B cell (primary cell): Measurements from ENCODE around the gene MAPKAP1. TPM values are rescaled to one million over a fixed set of nuclear protein-coding genes. Genes with fewer than 3 reads are reported as not detected.

Experiments
- ATAC-seq: fragments of 200-7000 bp; cut with Tn5 transposase; one replicate; pipeline ENCODE4 v1.10.0; 2021; ENCODE audit warnings: low read depth, mild to moderate bottlenecking, moderate number of reproducible peaks, moderate library complexity
- CTCF ChIA-PET: fragments of 350-600 bp; sonication (Branson Sonifier 250); formaldehyde crosslinking; loops from one replicate; lab custom pipeline; 2021; ENCODE audit warnings: antibody characterized with exemption, inconsistent platforms; lab: Charles Lee
- POLR2A ChIA-PET: fragments of 350-600 bp; sonication (Branson Sonifier 250); formaldehyde crosslinking; loops from one replicate; lab custom pipeline; 2021; ENCODE audit warnings: antibody characterized with exemption; lab: Charles Lee
- DNase-seq: peaks from one replicate; pipeline ENCODE4 v3.0.0; 2013
- H2AFZ ChIP-seq: 2 replicates; pipeline ENCODE4 v1.6.1; 2012; ENCODE audit warnings: mild to moderate bottlenecking, low read depth, low read length; ENCODE audit not compliant: insufficient read depth, poor library complexity, severe bottlenecking
- H3K27ac ChIP-seq, 2 donors: 1 replicate in 1 of 2; 2 replicates in 1 of 2; pipeline ENCODE4 v1.5.1; 2012 to 2013; ENCODE audit warnings: low read length in 2 of 2, mild to moderate bottlenecking in 2 of 2, moderate library complexity in 1 of 2
- H3K27me3 ChIP-seq, 4 experiments: fragments of 200-600 bp in 1 of 4; sonication (generic) in 1 of 4; replicated peaks in 1 of 4; 1 replicate in 2 of 4; 2 replicates in 2 of 4; pipeline versions ENCODE4 v1.6.1 to v1.7.0; 2013 to 2016; ENCODE audit warnings: low read length in 3 of 4, mild to moderate bottlenecking in 2 of 4, mixed read lengths in 1 of 4, moderate library complexity in 1 of 4; ENCODE audit not compliant: insufficient read depth in 4 of 4, control insufficient read depth in 3 of 4; ENCODE audit errors: control extremely low read depth in 1 of 4
- H3K36me3 ChIP-seq, 2 experiments: replicated peaks in 1 of 2; 1 replicate in 1 of 2; 2 replicates in 1 of 2; pipeline versions ENCODE4 v1.6.1 to v1.7.1; 2013; ENCODE audit warnings: low read length in 1 of 2; ENCODE audit not compliant: insufficient read depth in 2 of 2, control insufficient read depth in 1 of 2; ENCODE audit errors: control extremely low read depth in 1 of 2, extremely low read depth in 1 of 2
- H3K4me1 ChIP-seq, 2 donors: fragments of 200-600 bp in 1 of 2; sonication (generic) in 1 of 2; 1 replicate in 1 of 2; 2 replicates in 1 of 2; pipeline versions ENCODE4 v1.5.1 to v1.6.1; 2013 to 2017; ENCODE audit warnings: low read length in 2 of 2; ENCODE audit not compliant: control insufficient read depth in 2 of 2, insufficient read depth in 2 of 2
- H3K4me2 ChIP-seq: replicated peaks from 2 replicates; pipeline ENCODE3; 2012; ENCODE audit warnings: mild to moderate bottlenecking, low read depth, low read length; ENCODE audit not compliant: poor library complexity, severe bottlenecking
- H3K4me3 ChIP-seq, 5 experiments: fragments of 200-600 bp in 1 of 5; sonication (generic) in 1 of 5; 1 replicate in 3 of 5; 2 replicates in 2 of 5; pipeline versions ENCODE4 v1.5.1 to v1.7.0; 2011 to 2016; ENCODE audit warnings: low read length in 4 of 5, mild to moderate bottlenecking in 4 of 5, low read depth in 2 of 5, control low read depth in 1 of 5, moderate library complexity in 1 of 5; ENCODE audit not compliant: insufficient read depth in 1 of 5; ENCODE audit errors: control extremely low read depth in 1 of 5, extremely low read depth in 1 of 5
- H3K79me2 ChIP-seq: fragments of 200-600 bp; sonication (generic); one replicate; pipeline ENCODE4 v1.6.0; 2016; ENCODE audit warnings: low read length; ENCODE audit not compliant: control insufficient read depth, insufficient read depth
- H3K9ac ChIP-seq: fragments of 200-600 bp; sonication (generic); 2 replicates; pipeline ENCODE4 v1.6.1; 2017; ENCODE audit warnings: mild to moderate bottlenecking, low read length, moderate library complexity
- H3K9me3 ChIP-seq, 3 donors: one replicate each; pipeline versions ENCODE4 v1.6.1 to v1.7.1; 2013; ENCODE audit warnings: low read length in 2 of 3; ENCODE audit not compliant: control insufficient read depth in 2 of 3, insufficient read depth in 1 of 3; ENCODE audit errors: control extremely low read depth in 1 of 3
- H4K20me1 ChIP-seq: 2 replicates; pipeline ENCODE4 v1.6.0; 2012; ENCODE audit warnings: mild to moderate bottlenecking, low read length; ENCODE audit not compliant: insufficient read depth, control insufficient read depth, poor library complexity, severe bottlenecking
- H3K27ac Mint-ChIP-seq: one replicate; pipeline ENCODE4 v1.8.0; 2021; ENCODE audit warnings: mixed read lengths
- H3K27me3 Mint-ChIP-seq: one replicate; pipeline ENCODE4 v1.8.0; 2021; ENCODE audit warnings: mixed read lengths
- H3K4me1 Mint-ChIP-seq: one replicate; pipeline ENCODE4 v1.8.0; 2021; ENCODE audit warnings: mixed read lengths
- H3K4me3 Mint-ChIP-seq: one replicate; pipeline ENCODE4 v1.8.0; 2021; ENCODE audit warnings: mixed read lengths
- H3K9me3 Mint-ChIP-seq: one replicate; pipeline ENCODE4 v1.8.0; 2022; ENCODE audit warnings: mixed read lengths; ENCODE audit not compliant: insufficient read depth
- CTCF ChIP-seq: fragments of 200-600 bp; IDR thresholded peaks from one replicate; pipeline ENCODE4 v1.8.0; 2022; ENCODE audit warnings: antibody characterized with exemption, mild to moderate bottlenecking
- EZH2 ChIP-seq: IDR thresholded peaks from 2 replicates; pipeline ENCODE4 v1.6.1; 2012; ENCODE audit warnings: borderline replicate concordance, low read depth, mild to moderate bottlenecking, moderate library complexity, low read length; ENCODE audit not compliant: insufficient read depth, poor library complexity, severe bottlenecking
- WGBS: methylation state at CpG from one replicate; pipeline ENCODE4 v1.1.5; 2013; ENCODE audit warnings: missing lambda C conversion rate; ENCODE audit not compliant: insufficient coverage; 5-methylcytosine and 5-hydroxymethylcytosine counted together
- intact Hi-C: fragments of 100-400 bp; cut with micrococcal nuclease; formaldehyde crosslinking; loops from one replicate; pipeline ENCODE4 v1.10.0; 2022
- polyA plus RNA-seq: library from polyadenylated mRNA; depleted of rRNA; stranded (reverse); fragments of >200 nt; gene quantifications from 2 replicates; pipeline ENCODE4 v1.2.3, GENCODE V29; 2012
- total RNA-seq, 2 donors: library from RNA; stranded (reverse); fragments of 120-200 nt in 1 of 2; gene quantifications; 1 replicate in 1 of 2; 2 replicates in 1 of 2; pipeline versions ENCODE4 v1.2.3 to v1.2.4, GENCODE V29; 2013 to 2022

MAPKAP1 gene
- total and polyA plus RNA-seq, 2 donors (not counting 1 experiment from before 2014, with no cell fraction given) = 51.6 to 62.4 TPM

GRCh38 chr9:125544988-125545651 lies 161.9 kb downstream of the MAPKAP1 start:
- no peaks in the 10 kb centered on the region for H3K4me1 ChIP-seq
- H3K27ac ChIP-seq = no peak overlapping the region
- H3K4me3 ChIP-seq = no peak overlapping the region
- intact Hi-C loops = no loop called here
- no peaks in the 10 kb centered on the region for H4K20me1 ChIP-seq
- H2AFZ ChIP-seq = no peak overlapping the region
- WGBS = 95% methylated on average over 8 of the region's 13 CpGs
- no peak overlapping the region for H3K4me3 Mint-ChIP-seq
- no peaks in the 10 kb centered on the region for H3K27me3 Mint-ChIP-seq
- no peaks in the 10 kb centered on the region for H3K9me3 Mint-ChIP-seq
- no peaks in the 10 kb centered on the region for H3K9me3 ChIP-seq
- POLR2A ChIA-PET = no interaction called here
- no peaks in the 10 kb centered on the region for H3K27me3 ChIP-seq
- no peak for DNase-seq
- H3K27ac Mint-ChIP-seq = no peak overlapping the region
- CTCF ChIA-PET = interaction anchor here (1.7 to 2.0 kb wide), 2 partner anchors 14 to 138 kb away, joined by 3 to 5 read pairs; no protein-coding TSS in a partner anchor
- H3K4me2 ChIP-seq = no peak overlapping the region
- H3K9ac ChIP-seq = no peak overlapping the region
- no peak for ATAC-seq
- TF ChIP-seq CTCF = no peak
- no peak for TF ChIP-seq EZH2
- H3K4me1 Mint-ChIP-seq = peaks cover 3% of the 10 kb centered on the region
- peaks cover 0 to 19% of the 10 kb centered on the region in 2 experiments for H3K36me3 ChIP-seq
- H3K79me2 ChIP-seq = no peaks in the 10 kb centered on the region

GRCh38 chr9:125544484-125544883 lies 162.5 kb downstream of the MAPKAP1 start:
- no peaks in the 10 kb centered on the region for H3K9me3 ChIP-seq
- Mint-ChIP-seq H3K27ac (no peak overlapping the region), H3K9me3 (no peaks in the 10 kb centered on the region), H3K4me1 (peaks cover 3% of the 10 kb centered on the region), H3K4me3 (no peak overlapping the region), H3K27me3 (no peaks in the 10 kb centered on the region)
- no peak overlapping the region for H3K4me3 ChIP-seq
- H3K79me2 ChIP-seq = no peaks in the 10 kb centered on the region
- POLR2A ChIA-PET = no interaction called here
- H3K36me3 ChIP-seq = peaks cover 0 to 21% of the 10 kb centered on the region in 2 experiments
- no peak overlapping the region for H2AFZ ChIP-seq
- no peak for TF ChIP-seq EZH2
- no peak for TF ChIP-seq CTCF
- no peak overlapping the region for H3K9ac ChIP-seq
- ATAC-seq = no peak
- H3K27ac ChIP-seq = no peak overlapping the region
- no peaks in the 10 kb centered on the region for H3K27me3 ChIP-seq
- H3K4me1 ChIP-seq = no peaks in the 10 kb centered on the region
- no peak for DNase-seq
- WGBS = 92% methylated on average over 3 of the region's 4 CpGs
- CTCF ChIA-PET = interaction anchor here (1.7 to 2.0 kb wide), 2 partner anchors 14 to 137 kb away, joined by 3 to 5 read pairs; no protein-coding TSS in a partner anchor
- H4K20me1 ChIP-seq = no peaks in the 10 kb centered on the region
- H3K4me2 ChIP-seq = no peak overlapping the region
- intact Hi-C loops = no loop called here
